GM18511 (cell line): Measurements from ENCODE around the gene NRSN2.

Experiments
- ATAC-seq: cut with Tn5 transposase; IDR thresholded peaks from one replicate; pipeline ENCODE4 v1.9.1; 2021; ENCODE audit warnings: mild to moderate bottlenecking, moderate library complexity; ENCODE audit not compliant: unreplicated experiment

The NRSN2 gene

GRCh38 chr20:396619-397431, 49.9 kb downstream of the NRSN2 start:
- no peak for ATAC-seq

GRCh38 chr20:397432-398237, 50.7 kb downstream of the NRSN2 start:
- ATAC-seq: no peak

GRCh38 chr20:399182-399707, 52.3 kb downstream of the NRSN2 start:
- ATAC-seq: no peak

- no peak for ATAC-seq
Measured at GRCh38 chr20:400128-400453, 53.2 kb downstream of the NRSN2 start.

- ATAC-seq: no peak
Measured at GRCh38 chr20:400454-401275, 53.8 kb downstream of the NRSN2 start.

GRCh38 chr20:401682-402495, 55.0 kb downstream of the NRSN2 start:
- no peak for ATAC-seq

- no peak for ATAC-seq
Measured at GRCh38 chr20:402496-402885, 55.6 kb downstream of the NRSN2 start.

- no peak for ATAC-seq
Measured at GRCh38 chr20:402898-403581, 56.1 kb downstream of the NRSN2 start.

GRCh38 chr20:403582-403957, 56.7 kb downstream of the NRSN2 start:
- no peak for ATAC-seq

GRCh38 chr20:404088-404487, 57.2 kb downstream of the NRSN2 start:
- no peak for ATAC-seq
